ENCODE results near the gene RAB9A. TPM values are rescaled to one million over a fixed set of nuclear protein-coding genes. Genes with fewer than 3 reads are reported as not detected.

Gene RAB9A
- total and polyA plus RNA-seq, 9 of the 15 experiments (the other 6 are each of a cell fraction or from before 2014, with no cell fraction given) = 13.5 to 20.8 (median 17.7) TPM

DNA sequence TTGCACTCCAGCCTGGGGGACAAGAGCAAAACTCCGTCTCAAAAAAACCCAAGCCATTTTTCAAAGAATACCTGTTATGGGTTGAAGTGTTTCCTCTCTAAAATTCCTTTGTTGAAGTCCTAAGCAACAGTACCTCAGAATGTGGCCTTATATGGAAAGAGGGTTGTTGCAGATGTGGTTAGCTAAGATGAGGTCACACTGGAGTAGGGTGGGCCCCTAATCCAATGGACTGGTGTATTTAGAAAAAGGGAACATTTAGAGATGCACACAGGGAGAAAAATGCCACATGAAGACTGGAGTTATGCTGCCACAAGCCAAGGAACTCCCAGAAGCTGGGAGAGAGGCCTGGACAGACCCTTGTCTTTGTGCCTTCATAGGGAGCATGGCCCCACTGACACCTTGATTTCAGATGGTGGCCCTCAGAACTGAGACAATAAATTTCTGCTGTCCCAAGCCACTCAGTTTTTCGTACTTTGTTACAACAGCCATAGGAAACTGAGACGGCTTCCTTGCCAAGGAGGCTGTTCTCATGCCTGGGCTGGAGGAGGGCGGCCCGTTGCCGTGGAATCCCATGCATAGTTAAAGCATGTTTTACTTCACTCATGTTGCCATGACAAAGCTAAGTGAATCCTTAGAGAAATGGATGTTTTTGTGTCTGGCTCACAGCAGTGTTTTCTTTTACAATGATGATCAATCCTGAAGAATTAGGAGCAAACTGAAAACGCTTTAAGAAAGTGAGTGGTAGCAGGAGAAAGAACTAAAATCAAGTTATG lies 29.0 kb downstream of the RAB9A start:
- intact Hi-C loops (cut with micrococcal nuclease) (no loop called here), in situ Hi-C loops (cut with MboI) (no loop called here)
- Histone ChIP-seq H3K9ac (ENCODE audit: insufficient read depth in 1 of 2, low read depth in 2 of 2, low read length in 2 of 2) (no peak overlapping the region), H3K27ac (ENCODE audit: extremely low read depth, low read depth, low read length) (no peak overlapping the region), H3K9me1 (ENCODE audit: control insufficient read depth, insufficient read depth, low read length) (no peaks in the 10 kb centered on the region), H3K9me3 (replicated peaks; ENCODE audit: control insufficient read depth, insufficient read depth, low read depth, low read length) (no peaks in the 10 kb centered on the region), H3K4me1 (replicated peaks in 1 of 2; ENCODE audit: control insufficient read depth in 2 of 2, insufficient read depth in 2 of 2, low read length in 2 of 2) (peaks cover 0 to 8% of the 10 kb centered on the region in 2 experiments; a peak in 2 of 5 replicates), H3K4me3 (no peak overlapping the region), H2AFZ (ENCODE audit: low read depth, low read length) (no peak overlapping the region), H3K79me2 (ENCODE audit: control insufficient read depth, insufficient read depth, low read length) (peaks cover 18% of the 10 kb centered on the region), H3K27me3 (ENCODE audit: control insufficient read depth in 2 of 2, insufficient read depth in 2 of 2, low read length in 2 of 2) (no peaks in the 10 kb centered on the region), H3K36me3 (ENCODE audit: control insufficient read depth, insufficient read depth, low read length) (peaks cover 79% of the 10 kb centered on the region), H3K4me2 (ENCODE audit: insufficient read depth, low read length) (no peak overlapping the region), H4K20me1 (replicated peaks; ENCODE audit: control insufficient read depth, insufficient read depth, low read length) (0 out of 2 replicates have a peak, but pooled peaks cover 4% of the 10 kb centered on the region)
- DNase-seq (ENCODE audit: extremely low read depth in 1 of 4, low spot score in 3 of 4) (no peak), FAIRE-seq (no peak), ATAC-seq (no peak)
- BruUV-seq (replicated peaks) = no TSS peak
- ChIA-PET CTCF (ENCODE audit: low intra/inter-chr PET ratio) (no interaction called here), POLR2A (no interaction called here)
- 95% methylated on average over 7 of the region's 7 CpGs for WGBS (ENCODE audit: insufficient coverage, low coverage, missing lambda C conversion rate)
- TF ChIP-seq, protein P1, sequence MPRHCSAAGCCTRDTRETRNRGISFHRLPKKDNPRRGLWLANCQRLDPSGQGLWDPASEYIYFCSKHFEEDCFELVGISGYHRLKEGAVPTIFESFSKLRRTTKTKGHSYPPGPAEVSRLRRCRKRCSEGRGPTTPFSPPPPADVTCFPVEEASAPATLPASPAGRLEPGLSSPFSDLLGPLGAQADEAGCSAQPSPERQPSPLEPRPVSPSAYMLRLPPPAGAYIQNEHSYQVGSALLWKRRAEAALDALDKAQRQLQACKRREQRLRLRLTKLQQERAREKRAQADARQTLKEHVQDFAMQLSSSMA (CRISPR knock-in tag; IDR thresholded peaks at IDR 0.05) = no peak
- TF ChIP-seq ZNF431 (CRISPR knock-in tag; IDR thresholded peaks at IDR 0.05) = no peak
- no peak for TF ChIP-seq TCF3 (CRISPR knock-in tag; IDR thresholded peaks at IDR 0.05)
- no peak for TF ChIP-seq NR2C1 (IDR thresholded peaks at IDR 0.05)
- TF ChIP-seq NR2C1 (tag; IDR thresholded peaks at IDR 0.05) = no peak
- TF ChIP-seq SMAD4 (CRISPR knock-in tag; conservative IDR thresholded peaks at IDR 0.05) = no peak
- TF ChIP-seq, protein P2, sequence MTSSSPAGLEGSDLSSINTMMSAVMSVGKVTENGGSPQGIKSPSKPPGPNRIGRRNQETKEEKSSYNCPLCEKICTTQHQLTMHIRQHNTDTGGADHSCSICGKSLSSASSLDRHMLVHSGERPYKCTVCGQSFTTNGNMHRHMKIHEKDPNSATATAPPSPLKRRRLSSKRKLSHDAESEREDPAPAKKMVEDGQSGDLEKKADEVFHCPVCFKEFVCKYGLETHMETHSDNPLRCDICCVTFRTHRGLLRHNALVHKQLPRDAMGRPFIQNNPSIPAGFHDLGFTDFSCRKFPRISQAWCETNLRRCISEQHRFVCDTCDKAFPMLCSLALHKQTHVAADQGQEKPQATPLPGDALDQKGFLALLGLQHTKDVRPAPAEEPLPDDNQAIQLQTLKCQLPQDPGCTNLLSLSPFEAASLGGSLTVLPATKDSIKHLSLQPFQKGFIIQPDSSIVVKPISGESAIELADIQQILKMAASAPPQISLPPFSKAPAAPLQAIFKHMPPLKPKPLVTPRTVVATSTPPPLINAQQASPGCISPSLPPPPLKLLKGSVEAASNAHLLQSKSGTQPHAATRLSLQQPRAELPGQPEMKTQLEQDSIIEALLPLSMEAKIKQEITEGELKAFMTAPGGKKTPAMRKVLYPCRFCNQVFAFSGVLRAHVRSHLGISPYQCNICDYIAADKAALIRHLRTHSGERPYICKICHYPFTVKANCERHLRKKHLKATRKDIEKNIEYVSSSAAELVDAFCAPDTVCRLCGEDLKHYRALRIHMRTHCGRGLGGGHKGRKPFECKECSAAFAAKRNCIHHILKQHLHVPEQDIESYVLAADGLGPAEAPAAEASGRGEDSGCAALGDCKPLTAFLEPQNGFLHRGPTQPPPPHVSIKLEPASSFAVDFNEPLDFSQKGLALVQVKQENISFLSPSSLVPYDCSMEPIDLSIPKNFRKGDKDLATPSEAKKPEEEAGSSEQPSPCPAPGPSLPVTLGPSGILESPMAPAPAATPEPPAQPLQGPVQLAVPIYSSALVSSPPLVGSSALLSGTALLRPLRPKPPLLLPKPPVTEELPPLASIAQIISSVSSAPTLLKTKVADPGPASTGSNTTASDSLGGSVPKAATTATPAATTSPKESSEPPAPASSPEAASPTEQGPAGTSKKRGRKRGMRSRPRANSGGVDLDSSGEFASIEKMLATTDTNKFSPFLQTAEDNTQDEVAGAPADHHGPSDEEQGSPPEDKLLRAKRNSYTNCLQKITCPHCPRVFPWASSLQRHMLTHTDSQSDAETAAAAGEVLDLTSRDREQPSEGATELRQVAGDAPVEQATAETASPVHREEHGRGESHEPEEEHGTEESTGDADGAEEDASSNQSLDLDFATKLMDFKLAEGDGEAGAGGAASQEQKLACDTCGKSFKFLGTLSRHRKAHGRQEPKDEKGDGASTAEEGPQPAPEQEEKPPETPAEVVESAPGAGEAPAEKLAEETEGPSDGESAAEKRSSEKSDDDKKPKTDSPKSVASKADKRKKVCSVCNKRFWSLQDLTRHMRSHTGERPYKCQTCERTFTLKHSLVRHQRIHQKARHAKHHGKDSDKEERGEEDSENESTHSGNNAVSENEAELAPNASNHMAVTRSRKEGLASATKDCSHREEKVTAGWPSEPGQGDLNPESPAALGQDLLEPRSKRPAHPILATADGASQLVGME (CRISPR knock-in tag; IDR thresholded peaks at IDR 0.05) = no peak
- TF ChIP-seq ATF7 (IDR thresholded peaks at IDR 0.05) = no peak
- TF ChIP-seq ZNF347 (CRISPR knock-in tag; IDR thresholded peaks at IDR 0.05; ENCODE audit: low read depth) = no peak
- TF ChIP-seq, protein P3, sequence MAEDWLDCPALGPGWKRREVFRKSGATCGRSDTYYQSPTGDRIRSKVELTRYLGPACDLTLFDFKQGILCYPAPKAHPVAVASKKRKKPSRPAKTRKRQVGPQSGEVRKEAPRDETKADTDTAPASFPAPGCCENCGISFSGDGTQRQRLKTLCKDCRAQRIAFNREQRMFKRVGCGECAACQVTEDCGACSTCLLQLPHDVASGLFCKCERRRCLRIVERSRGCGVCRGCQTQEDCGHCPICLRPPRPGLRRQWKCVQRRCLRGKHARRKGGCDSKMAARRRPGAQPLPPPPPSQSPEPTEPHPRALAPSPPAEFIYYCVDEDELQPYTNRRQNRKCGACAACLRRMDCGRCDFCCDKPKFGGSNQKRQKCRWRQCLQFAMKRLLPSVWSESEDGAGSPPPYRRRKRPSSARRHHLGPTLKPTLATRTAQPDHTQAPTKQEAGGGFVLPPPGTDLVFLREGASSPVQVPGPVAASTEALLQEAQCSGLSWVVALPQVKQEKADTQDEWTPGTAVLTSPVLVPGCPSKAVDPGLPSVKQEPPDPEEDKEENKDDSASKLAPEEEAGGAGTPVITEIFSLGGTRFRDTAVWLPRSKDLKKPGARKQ (CRISPR knock-in tag; IDR thresholded peaks at IDR 0.05) = no peak
- TF ChIP-seq CBFA2T2 (conservative IDR thresholded peaks at IDR 0.05) = no peak
- no peak for TF ChIP-seq FOXJ3 (CRISPR knock-in tag; IDR thresholded peaks at IDR 0.05)
- TF ChIP-seq FOS (IDR thresholded peaks at IDR 0.05; ENCODE audit: extremely low read depth, insufficient read length) = no peak
- TF ChIP-seq NFIC (IDR thresholded peaks at IDR 0.05) = no peak
- no peak for TF ChIP-seq GABPA (tag; conservative IDR thresholded peaks at IDR 0.05; ENCODE audit: low read depth)
- TF ChIP-seq STAT5B (CRISPR knock-in tag; IDR thresholded peaks at IDR 0.05) = no peak
